Stimulated activated CD4-positive, alpha-beta T cell treated with anti-CD3 and anti-CD28 coated beads, Interleukin-1b, Interleukin-23, amount 100 ng/mL, for 1 hour (primary cell): ENCODE results near the gene GANAB.
"Not testable (repeated sequence)": the region's sequence is repeated elsewhere in the genome, so short reads cannot be mapped to it uniquely, and the experiment has no call there.

ENCODE experiments used
- DNase-seq, 2 donors: peaks; one replicate each; pipeline ENCODE4 v3.0.0-alpha.2; 2020; ENCODE audit warnings: low read depth in 2 of 2

GANAB gene

DNA sequence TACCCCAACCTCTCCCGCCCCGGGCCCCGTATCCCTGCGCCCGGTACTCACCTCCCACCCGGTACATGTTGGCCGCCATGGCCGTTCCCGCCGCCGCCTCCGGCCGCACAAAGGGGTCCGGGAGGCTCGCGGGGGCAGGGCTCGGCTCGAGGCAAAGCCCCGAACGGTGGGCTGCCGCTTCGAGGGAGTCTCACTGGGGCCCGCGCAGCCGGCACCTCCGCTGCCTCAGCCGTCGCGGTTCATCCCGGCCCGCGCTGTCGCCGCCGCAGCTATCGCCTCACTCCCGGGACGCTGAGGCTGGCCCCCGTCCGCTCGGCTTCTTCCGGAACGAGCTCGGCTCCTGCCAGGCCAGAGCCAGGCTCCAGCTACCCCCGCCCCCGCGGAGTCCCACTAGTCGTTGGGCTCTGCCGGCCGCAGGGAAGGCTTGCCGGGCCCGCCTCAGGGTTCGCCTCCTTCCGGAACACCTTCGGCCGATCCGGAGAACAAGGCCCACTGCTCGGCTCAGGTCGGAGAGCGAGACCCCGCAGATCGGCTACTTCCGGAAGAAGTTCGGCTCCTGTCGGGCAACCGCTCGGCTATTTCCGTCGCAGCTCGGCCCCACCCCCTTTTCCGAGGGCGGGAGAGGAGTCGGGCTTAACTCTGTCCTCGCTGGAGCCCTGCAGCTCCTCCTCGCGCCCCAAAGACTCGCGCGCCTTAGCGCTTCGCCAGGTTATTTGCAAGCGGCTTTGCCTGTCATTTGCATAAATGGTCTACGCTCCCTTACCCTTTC is 44.9 kb downstream of the GANAB start, which contains the start of gene MTA2:
Gene MTA2, minus strand, starts transcription at position 494 of the 769 bp plus-strand sequence. Its CDS starts 415 bp downstream, at position 79.
- DNase-seq, result peak; percentile 98 to 99

DNA sequence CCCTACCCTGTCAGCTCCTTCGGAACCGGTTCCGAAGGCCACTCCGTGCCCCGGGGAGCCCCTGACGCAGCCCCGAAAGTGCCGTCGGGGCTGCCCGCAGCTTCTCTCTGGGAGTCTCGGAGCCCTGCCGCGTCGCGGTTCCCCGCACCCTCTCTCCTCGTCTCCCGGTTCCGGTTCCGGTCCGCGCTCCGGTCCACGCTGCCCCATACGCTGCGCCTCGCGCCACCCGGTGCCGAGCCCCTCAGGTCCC is 45.4 kb downstream of the GANAB start:
- no peak for DNase-seq

DNA sequence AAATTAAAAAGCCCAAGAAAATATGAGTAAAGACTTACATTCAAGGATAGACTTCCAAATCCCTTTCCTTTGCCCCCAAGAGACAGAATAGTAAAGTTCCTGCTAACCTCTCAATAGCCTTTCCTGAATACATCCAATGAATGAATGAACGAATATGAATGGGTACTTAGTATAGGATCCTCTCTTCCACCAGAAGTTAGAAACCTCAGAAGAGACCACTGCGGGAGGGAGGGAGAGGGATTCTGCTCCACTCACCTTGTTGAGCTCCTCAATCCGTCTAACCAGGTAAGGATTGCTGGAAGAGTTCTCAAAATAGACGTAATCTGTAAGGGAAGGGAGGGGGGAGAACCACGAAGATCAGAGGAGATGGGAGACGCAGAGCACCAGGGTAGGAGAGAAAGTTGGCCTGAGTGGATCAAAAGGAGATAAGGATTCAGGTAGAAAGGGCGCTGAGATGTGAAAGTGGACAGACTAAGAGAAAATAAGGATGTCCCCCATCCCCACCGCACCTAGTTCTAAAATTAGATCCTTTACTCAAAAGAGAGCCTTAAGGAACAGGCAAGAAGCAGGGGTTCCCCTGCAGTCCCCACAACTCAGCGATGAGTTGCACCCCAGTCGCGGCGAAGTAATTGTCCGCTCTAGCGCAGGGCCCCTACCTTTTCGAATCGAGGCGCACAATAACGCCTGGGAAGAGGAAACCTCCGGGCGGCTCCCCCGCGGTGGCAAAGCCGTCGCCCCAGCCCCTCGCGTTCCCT is 45.9 kb downstream of the GANAB start:
- no peak for DNase-seq

DNA sequence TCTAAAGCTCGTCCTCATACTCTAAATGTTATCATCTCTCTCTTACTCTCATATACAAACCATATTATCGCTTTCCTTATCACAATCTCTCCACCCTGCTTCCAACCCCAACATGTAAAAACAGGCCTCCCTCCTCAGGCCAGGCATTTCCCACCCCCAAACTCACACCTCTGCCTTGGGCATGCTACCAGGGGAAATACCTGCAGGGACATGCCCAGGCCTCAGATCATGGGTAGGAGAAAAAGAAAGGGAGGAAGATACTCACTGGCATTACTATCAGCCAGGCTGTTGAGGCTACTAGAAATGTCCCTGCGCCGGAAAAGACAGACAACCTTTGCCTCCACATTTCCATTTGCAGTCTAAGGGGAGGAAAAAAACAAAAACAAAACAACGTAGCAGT is 46.5 kb downstream of the GANAB start:
- no peak for DNase-seq

DNA sequence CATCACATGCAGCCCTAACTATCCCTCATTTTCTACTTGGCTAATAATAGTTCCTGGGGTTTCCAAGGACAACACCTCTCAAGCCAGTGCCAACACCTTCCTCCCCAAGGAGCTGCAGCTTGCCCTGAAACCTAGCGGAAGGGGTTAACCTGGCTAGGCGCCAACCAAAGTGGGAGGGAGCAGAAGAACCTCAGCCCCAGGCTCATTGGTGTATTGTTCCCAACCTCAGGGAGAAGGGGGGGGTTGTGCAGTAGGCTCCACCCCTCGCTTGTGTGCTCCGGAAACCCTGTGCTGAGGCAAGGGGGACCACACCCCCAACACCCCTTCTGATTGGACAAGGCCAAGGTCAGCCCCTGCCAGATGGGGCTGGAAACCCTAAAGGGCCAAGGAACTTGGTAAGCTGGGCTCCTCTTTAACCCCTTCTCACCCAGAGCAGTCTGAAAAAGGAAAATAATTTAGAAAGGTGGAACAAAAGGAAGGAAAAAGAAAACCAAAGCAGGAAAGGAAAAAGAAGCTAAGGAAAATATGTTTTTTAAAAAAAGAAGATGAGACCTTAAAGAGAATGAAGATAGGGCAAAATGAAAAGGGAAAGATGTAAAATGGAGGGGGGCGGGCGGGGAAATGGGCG is 47.2 kb downstream of the GANAB start:
- peak; percentile 87 to 93 for DNase-seq

DNA sequence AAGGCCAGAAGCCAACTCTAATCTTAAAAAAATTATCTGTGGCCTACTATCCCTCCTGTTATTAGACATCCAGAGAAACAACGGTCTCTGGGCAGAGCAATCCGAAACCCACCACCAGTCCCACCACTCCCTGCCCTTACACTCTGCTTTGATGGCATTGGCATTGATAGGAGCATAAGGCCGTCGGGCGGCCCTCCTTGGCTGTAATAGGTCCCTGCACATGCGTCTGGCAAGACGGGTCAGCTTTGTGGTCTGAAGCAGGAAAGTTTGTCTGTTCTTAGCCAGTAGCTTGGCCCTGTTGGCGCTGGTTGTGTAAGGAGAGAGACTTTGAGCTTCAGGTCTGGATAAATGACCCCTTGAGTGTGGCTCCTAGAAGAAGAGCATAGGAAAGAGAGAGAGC is 51.3 kb downstream of the GANAB start:
- DNase-seq, result no peak

DNA sequence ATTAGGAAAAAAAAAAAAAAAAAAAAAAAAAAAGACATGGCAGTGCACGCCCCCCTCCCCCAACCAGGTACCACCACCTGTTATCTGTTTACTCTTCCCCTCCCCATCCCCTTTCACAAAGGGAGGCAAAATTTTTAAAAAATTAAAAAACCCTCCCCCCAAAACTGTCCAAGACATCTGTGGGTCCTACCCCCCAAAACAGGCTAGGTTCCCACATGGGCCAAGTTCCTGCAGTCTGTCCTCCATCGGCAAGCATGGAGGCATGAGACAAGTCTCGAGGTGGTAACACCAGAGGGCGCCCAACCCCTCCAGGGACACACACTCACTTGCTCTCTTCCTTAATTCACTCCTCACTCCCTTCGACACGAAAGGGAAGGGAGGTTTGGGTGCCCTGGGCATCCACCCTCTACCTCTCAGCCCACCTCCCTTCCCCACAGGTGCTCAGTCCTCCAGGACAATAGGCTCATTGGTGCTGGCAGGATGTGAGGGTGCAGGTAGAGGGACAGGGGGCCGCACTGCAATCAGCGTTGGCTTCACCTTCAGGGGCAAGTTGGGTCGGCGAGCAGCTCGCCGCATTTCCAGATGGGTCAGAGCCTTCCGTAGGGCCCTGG is 52.9 kb downstream of the GANAB start:
- DNase-seq, result peak; percentile 42 to 62

DNA sequence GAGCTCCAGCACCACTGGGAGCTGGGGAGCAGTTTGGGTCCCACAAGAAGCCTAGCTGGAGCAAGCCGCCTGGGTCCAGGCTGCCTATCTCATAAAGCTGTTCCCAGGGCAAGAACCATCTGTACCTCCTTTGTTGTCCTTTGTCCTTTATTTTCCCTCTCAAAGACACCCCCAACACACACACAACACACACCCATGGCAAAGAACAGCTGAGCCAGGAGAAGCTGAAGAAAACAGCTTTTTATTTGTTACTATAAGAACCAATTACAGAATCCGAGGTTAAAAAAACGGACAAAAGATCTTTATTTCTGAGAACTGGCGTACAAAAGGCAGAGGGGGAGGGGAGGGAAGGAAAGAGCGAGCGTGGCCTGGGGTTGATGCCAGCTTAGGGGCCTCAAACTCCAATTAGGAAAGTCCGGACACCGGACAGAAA is 53.4 kb downstream of the GANAB start:
- DNase-seq, result no peak

DNA sequence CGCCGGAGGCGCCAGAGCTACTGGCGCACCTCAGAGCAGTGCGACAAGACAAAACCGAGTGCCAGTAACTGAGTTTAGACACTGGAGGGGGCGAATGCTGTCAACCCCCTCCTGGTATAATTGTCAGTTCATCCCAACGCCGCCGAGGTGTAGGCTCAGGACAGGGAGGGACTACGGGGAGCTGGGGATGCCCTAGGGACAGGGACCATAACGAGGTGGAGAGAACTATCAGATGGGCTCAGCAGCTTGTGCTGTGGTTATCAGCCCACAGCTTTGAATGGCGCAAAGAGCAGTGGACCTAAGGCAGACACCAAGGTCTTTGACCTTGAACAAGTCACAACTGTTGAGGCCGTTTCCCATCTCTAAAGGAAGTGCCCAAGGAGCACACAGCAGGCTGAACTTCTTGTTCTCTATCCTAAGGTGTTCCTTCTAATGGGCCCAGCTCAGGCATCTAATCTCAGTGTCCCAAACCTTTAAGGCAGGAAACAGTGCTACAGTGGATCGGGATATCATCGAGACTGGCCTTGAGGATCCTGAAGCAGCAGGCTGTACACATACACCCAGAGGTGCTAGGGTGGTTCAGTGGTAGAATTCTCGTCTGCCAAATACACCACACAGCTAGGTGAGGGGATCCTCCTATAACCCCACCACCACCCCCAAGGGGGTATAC is 54.1 kb downstream of the GANAB start:
- no peak for DNase-seq

DNA sequence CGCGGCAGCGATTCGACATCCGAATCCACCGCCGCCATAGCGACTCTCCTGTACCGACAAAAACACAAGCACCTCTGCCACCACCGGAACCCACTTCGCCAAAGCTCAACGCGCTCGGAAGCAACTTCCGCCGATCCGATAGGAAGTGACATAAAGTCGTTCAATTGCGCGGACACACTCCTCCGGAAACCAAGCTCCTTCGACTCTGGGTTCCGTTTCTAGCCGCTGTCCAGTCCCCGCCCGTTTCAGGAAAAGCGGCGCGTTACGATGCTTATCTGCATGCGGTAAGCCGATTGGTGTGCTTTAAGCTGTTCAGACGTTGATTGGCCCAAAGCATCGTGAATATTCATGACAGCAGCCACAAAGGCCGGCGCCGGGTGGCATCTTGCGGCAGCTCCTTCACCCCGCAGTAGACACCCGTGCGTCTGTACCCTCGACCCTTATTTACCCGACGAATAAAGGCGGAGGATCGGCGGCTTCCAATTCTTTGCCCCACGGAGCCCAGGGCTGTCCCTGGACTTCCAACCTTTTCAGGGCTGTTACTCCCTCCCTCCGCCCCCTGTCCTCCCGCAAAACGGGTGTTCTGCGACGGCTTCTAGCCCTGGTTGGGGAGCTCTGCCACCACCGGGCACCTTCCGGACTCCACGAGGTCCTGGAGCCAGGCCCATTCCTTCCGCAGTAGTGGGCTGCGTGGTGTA is 54.8 kb downstream of the GANAB start, which contains the start of gene TUT1:
Gene TUT1, minus strand, starts transcription at position 76 of the 698 bp plus-strand sequence. Its CDS starts 38 bp downstream, at position 38.
- DNase-seq, result peak; percentile 85 to 90

DNA sequence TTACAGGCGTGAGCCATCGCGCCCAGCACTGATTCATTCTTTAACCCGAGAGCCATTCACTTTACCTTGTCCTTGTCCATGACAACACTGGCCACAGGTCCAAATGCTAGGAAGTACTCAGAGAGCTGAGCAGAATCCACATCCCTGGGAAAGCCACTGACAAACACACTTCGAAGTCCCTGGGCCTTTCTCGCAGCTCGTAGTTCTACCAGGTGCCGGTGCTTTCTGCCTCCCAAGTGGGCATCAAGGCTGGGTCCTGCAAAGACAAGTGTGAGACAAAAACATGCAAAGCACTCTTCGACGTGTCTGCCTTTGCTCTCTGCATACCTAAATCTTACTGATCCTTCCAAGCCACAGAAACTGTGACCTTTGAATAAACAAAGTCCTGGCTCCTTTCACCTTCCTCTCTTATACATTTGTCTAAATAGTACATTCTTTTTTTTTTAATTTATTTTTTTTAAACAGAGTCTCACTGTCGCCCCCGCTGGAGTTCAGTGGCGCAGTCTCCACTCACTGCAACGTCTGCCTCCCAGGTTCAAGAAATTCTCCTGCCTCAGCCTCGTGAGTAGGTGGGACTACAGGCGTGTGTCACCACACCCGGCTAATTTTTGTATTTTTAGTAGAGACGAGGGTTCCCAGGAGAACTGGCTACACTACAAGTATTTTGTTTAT is 57.3 kb downstream of the GANAB start:
- no peak for DNase-seq

DNA sequence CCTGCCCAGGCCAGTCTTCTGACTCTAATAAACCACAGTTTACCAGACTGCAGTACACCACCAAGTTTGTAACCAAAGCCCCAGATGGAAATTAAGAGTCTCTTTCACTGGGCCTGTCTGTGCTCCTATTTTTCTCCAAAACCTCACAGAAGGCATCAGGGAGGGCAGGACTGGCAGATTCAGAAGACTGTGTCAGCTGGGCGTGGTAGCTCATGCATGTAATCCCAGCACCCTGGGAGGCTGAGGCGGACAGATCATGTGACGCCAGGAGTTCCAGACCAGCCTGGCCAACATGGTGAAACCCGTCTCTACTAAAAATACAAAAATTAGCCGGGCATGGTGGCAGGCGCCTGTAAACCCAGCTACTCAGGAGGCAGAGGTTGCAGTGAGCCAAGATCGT is 61.1 kb downstream of the GANAB start:
- DNase-seq, result not testable (repeated sequence)

DNA sequence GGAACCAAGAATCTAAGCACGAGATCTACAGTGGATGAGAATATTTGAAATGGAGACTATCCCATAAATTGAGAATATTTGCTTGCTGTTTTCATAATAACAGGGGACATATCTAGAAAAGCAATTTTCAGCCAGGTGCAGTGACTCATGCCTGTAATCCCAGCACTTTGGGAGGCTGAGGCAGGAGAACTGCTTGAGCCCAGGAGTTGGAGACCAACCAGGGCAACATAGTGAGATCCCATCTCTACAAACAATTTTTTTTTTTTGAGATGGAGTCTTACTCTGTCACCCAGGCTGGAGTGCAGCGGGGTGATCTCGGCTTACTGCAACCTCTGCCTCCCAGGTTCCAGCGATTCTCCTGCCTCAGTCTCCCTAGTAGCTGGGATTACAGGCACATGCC is 64.7 kb downstream of the GANAB start:
- DNase-seq, result not testable (repeated sequence)

DNA sequence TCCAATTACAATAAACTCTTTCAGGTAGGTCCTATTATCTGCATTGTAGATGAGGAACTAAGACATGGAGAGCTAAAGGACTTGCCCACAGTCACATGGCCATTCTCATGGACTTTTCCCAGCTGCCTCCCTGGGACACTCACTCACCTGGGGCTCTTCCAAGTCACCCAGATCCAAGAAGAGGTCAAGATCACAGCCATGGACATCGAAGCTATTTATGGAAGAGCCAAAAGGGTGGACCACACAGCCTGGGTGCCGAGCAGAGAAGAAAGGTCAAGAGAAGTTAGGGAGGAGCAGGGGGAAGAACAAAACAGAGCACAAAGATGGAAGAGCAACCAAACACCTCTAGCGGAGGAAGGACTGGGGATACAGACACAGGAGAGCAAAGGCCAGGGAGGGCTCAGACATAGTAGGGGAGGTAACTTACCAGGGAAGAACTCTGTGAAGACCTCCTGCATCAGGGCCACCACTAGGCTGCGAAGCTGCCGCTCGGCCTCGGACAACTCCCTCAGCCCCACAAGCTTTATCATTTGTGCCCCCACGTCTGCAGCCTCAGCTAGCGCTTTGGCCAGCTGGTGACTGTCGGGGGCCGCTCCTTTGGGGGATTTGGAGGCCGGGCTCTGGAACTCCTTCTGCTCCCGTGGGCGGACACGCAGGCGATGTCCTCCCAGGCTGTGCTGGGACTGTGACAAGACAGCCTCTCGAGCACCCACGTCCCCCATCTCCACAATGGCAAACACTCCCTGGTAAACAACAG is 65.3 kb downstream of the GANAB start:
- no peak for DNase-seq

DNA sequence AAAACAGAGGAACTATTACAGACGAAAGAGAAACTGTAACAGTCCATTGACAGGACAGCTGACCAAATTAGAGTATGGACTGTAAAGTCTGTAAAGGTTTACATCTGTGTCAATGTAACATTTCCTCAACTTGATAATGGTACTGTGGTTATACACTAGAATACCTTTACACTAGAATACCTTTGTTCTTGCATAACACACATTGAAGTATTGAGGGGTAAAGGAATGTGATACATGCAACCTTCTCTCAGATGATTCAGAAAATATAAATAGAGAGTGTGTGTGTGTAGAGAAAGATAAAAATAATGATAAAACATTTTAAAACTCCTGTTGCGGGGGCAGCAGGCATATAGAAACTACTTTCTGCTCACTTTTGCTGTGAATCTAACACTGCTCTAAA is 67.2 kb downstream of the GANAB start:
- DNase-seq, result no peak

DNA sequence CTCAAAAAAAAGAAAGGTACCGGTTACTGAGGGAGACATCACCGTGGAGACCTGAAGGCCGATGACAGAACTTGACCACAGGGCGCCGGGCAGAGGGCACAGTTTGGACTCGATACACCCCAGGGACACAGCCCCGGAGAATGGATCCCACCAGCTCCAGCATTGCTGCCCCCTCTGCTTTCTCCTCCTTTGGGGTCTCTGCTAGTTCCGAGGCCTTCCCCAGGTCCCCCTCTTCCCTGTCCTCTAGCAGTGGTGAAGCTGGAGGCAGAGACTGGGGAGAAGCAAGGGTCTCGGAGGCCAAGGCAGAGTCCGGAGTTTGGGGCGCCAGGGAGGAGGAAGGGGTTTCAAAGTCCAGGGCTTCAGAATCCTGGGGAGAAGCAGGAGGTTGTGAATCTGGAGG is 67.9 kb downstream of the GANAB start:
- DNase-seq, result no peak

DNA sequence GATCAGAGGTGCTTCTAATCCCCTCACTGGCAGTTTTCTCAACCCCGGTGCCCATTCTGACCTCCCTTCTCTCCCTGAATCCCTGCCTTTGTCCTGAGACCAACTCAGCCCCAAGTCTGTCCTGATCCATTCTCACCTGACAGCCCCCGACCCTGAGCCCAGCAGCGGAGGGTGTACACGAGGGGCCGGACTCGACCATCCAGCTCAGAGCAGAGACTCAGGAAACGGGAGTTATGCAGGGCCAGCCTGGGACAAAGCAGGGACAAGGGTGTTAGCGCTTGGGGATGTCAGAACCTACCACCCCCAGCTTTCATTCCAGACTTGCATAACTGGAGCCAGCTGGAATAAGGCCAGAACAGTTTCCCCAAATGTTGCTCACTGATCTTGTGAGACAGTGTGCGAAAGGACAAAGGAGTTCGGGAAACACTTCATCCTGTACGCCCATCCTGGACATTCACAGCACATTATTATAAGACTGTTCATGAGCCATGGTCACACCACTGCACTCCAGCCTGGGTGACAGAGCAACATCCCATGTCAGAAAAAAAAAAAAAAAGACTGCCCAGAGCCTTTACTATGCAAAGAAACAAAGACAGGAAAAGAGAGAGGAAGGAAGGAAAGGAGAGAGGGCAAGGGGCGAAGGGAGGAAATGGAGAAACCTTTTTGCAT is 69.2 kb downstream of the GANAB start:
- no peak for DNase-seq

DNA sequence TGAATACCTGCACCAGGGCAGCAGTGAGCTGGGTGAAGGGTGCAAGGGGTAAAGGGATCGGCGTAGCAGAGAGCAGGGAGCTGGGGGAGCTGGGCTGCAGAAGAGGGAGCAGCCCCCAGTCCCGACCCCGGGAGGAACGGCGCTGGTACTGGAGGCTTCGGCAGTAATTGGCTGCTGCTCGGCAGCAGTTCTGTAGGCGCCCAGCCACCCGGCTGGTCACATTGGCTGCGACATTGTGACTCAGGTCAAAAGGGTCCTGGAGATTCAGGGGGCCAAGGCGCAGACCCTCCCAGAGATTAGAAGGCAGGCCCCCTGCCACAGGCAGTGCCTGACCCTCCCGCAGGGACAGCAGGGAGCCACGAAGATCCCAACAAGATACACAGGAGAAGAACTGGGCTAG is 70.6 kb downstream of the GANAB start:
- no peak for DNase-seq

DNA sequence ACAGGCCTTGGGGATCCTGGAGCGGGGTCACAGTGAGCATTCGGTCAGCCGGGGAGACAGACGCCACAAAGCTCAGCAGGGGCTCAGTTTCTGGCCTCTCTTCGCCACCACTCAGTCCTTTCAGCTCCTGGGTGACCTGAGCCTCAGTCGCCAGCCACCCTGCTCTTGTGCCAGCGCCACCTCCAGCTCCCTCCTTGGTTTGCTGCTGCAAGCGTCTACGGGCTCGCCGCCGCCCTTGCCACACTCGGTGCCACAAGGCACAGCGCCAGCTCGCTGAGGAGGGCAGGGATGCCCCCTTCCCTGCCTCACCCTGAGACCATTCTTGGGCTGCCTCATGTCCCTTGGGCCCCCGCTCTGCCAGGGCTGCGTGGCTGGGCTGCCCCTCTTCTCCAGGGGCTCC is 71.3 kb downstream of the GANAB start:
- no peak for DNase-seq
